Stomach smooth muscle (tissue), 2 donors: ENCODE measurements around the gene EXOC1.

Source experiments
- H3K27ac ChIP-seq: one replicate; pipeline ENCODE4 v1.7.0; 2013; ENCODE audit warnings: mild to moderate bottlenecking, low read length, inconsistent platforms
- H3K27me3 ChIP-seq, 2 donors: one replicate each; pipeline ENCODE4 v1.7.0; 2013; ENCODE audit warnings: low read length in 2 of 2; ENCODE audit not compliant: insufficient read depth in 2 of 2, control insufficient read depth in 1 of 2
- H3K36me3 ChIP-seq, 2 donors: one replicate each; pipeline ENCODE4 v1.7.0; 2013; ENCODE audit warnings: low read length in 2 of 2; ENCODE audit not compliant: control insufficient read depth in 2 of 2, insufficient read depth in 2 of 2
- H3K4me1 ChIP-seq: one replicate; pipeline ENCODE4 v1.7.0; 2013; ENCODE audit warnings: low read length; ENCODE audit not compliant: control insufficient read depth, insufficient read depth
- H3K4me3 ChIP-seq, 2 donors: one replicate each; pipeline ENCODE4 v1.7.0; 2013; ENCODE audit warnings: low read length in 2 of 2
- H3K9ac ChIP-seq, 2 donors: one replicate each; pipeline ENCODE4 v1.7.0; 2013; ENCODE audit warnings: low read length in 2 of 2, mild to moderate bottlenecking in 1 of 2
- H3K9me3 ChIP-seq, 2 donors: one replicate each; pipeline ENCODE4 v1.7.0; 2013; ENCODE audit warnings: low read length in 2 of 2; ENCODE audit not compliant: control insufficient read depth in 2 of 2
- donor health status: healthy.
- donor health status: Pancreatic carcinoma.

Gene EXOC1

GRCh38 chr4:55906323-55906722 is 52.9 kb downstream of the EXOC1 start:
- peaks cover 3 to 8% of the 10 kb centered on the region in 2 donors for H3K36me3 ChIP-seq
- no peak overlapping the region for H3K4me3 ChIP-seq
- H3K4me1 ChIP-seq: no peaks in the 10 kb centered on the region
- H3K27me3 ChIP-seq: no peaks in the 10 kb centered on the region
- H3K27ac ChIP-seq: no peak overlapping the region
- H3K9me3 ChIP-seq: no peaks in the 10 kb centered on the region
- no peak overlapping the region for H3K9ac ChIP-seq

GRCh38 chr4:55906989-55907388 is 53.5 kb downstream of the EXOC1 start:
- H3K4me3 ChIP-seq: no peak overlapping the region
- no peaks in the 10 kb centered on the region for H3K27me3 ChIP-seq
- no peaks in the 10 kb centered on the region for H3K4me1 ChIP-seq
- no peak overlapping the region for H3K9ac ChIP-seq
- H3K27ac ChIP-seq: no peak overlapping the region
- H3K9me3 ChIP-seq: no peaks in the 10 kb centered on the region
- peaks cover 3 to 8% of the 10 kb centered on the region in 2 donors for H3K36me3 ChIP-seq

GRCh38 chr4:55907469-55907868 is 54.0 kb downstream of the EXOC1 start:
- Histone ChIP-seq H3K9ac (no peak overlapping the region), H3K36me3 (peaks cover 3 to 6% of the 10 kb centered on the region in 2 donors), H3K27ac (no peak overlapping the region), H3K9me3 (no peaks in the 10 kb centered on the region), H3K4me1 (no peaks in the 10 kb centered on the region), H3K4me3 (no peak overlapping the region), H3K27me3 (no peaks in the 10 kb centered on the region)

- H3K27me3 ChIP-seq: no peaks in the 10 kb centered on the region
- no peak overlapping the region for H3K4me3 ChIP-seq
- H3K9ac ChIP-seq: no peak overlapping the region
Observed at GRCh38 chr4:55910140-55910539, 56.7 kb downstream of the EXOC1 start.

GRCh38 chr4:55912249-55912648 is 58.8 kb downstream of the EXOC1 start:
- no peaks in the 10 kb centered on the region for H3K4me1 ChIP-seq
- H3K9me3 ChIP-seq: no peaks in the 10 kb centered on the region
- no peak overlapping the region for H3K27ac ChIP-seq
- H3K4me3 ChIP-seq: no peak overlapping the region
- no peak overlapping the region for H3K9ac ChIP-seq
- H3K27me3 ChIP-seq: no peaks in the 10 kb centered on the region
- no peaks in the 10 kb centered on the region for H3K36me3 ChIP-seq

More at GRCh38 chr4:55910140-55910539, 56.7 kb downstream of the EXOC1 start:
- no peaks in the 10 kb centered on the region for H3K4me1 ChIP-seq
- peaks cover 0 to 2% of the 10 kb centered on the region in 2 donors for H3K36me3 ChIP-seq
- no peak overlapping the region for H3K27ac ChIP-seq
- H3K9me3 ChIP-seq: no peaks in the 10 kb centered on the region

- no peaks in the 10 kb centered on the region for H3K36me3 ChIP-seq
- H3K4me1 ChIP-seq: no peaks in the 10 kb centered on the region
- no peak overlapping the region for H3K4me3 ChIP-seq
- no peaks in the 10 kb centered on the region for H3K9me3 ChIP-seq
- no peak overlapping the region for H3K9ac ChIP-seq
- no peaks in the 10 kb centered on the region for H3K27me3 ChIP-seq
- no peak overlapping the region for H3K27ac ChIP-seq
Observed at GRCh38 chr4:55920571-55920970, 67.1 kb downstream of the EXOC1 start.

- no peaks in the 10 kb centered on the region for H3K4me1 ChIP-seq
- H3K36me3 ChIP-seq: no peaks in the 10 kb centered on the region
- H3K4me3 ChIP-seq: no peak overlapping the region
- H3K27me3 ChIP-seq: no peaks in the 10 kb centered on the region
- H3K9ac ChIP-seq: no peak overlapping the region
- no peak overlapping the region for H3K27ac ChIP-seq
- H3K9me3 ChIP-seq: no peaks in the 10 kb centered on the region
Observed at GRCh38 chr4:55921093-55921492, 67.6 kb downstream of the EXOC1 start.

- no peak overlapping the region for H3K27ac ChIP-seq
- H3K27me3 ChIP-seq: no peaks in the 10 kb centered on the region
- no peaks in the 10 kb centered on the region for H3K9me3 ChIP-seq
- no peak overlapping the region for H3K4me3 ChIP-seq
- H3K36me3 ChIP-seq: no peaks in the 10 kb centered on the region
- H3K4me1 ChIP-seq: no peaks in the 10 kb centered on the region
- no peak overlapping the region for H3K9ac ChIP-seq
Observed at GRCh38 chr4:55925241-55925640, 71.8 kb downstream of the EXOC1 start.

GRCh38 chr4:55926610-55927009 is 73.2 kb downstream of the EXOC1 start:
- Histone ChIP-seq H3K36me3 (no peaks in the 10 kb centered on the region), H3K9me3 (no peaks in the 10 kb centered on the region), H3K27me3 (no peaks in the 10 kb centered on the region), H3K9ac (no peak overlapping the region), H3K27ac (no peak overlapping the region), H3K4me3 (no peak overlapping the region), H3K4me1 (no peaks in the 10 kb centered on the region)

DNA sequence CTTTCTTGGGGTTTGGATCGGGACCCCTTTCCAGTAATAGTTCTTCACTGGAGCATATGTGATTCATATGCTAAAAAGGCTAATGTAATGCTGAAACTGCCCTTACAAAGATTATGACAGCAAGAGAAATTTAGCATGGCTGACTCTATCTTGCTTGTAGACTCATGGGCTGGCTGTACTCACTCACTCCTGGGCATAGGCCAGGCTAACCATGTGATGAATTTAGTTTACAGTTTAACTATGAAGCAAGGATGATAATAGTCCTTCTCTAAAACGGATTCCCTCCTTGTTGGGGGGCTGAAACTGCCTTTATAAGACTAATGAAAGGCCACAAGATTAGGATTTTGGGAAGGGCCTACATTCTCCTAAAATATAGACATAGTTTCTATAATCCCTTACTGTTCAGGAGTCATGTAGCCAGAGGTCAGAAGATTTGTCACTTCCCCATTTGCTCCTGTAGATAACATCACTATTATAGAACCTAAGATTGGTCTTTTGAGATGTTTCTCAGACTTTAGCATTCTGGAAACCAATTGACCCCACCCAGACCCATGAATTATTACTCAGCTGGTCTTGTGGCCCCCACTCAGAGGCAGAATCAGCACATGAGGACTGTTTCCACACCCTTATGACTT is 74.5 kb downstream of the EXOC1 start:
- Histone ChIP-seq H3K9ac (no peak overlapping the region), H3K4me3 (no peak overlapping the region), H3K4me1 (no peaks in the 10 kb centered on the region), H3K27me3 (no peaks in the 10 kb centered on the region), H3K9me3 (no peaks in the 10 kb centered on the region), H3K27ac (no peak overlapping the region), H3K36me3 (no peaks in the 10 kb centered on the region)

- H3K9me3 ChIP-seq: no peaks in the 10 kb centered on the region
- no peaks in the 10 kb centered on the region for H3K27me3 ChIP-seq
- H3K9ac ChIP-seq: no peak overlapping the region
- H3K4me1 ChIP-seq: no peaks in the 10 kb centered on the region
- H3K4me3 ChIP-seq: no peak overlapping the region
- no peaks in the 10 kb centered on the region for H3K36me3 ChIP-seq
- H3K27ac ChIP-seq: no peak overlapping the region
Observed at GRCh38 chr4:55928846-55929245, 75.4 kb downstream of the EXOC1 start.
